K562 (cell line): Measurements from ENCODE around the gene ARHGAP33. TPM values are rescaled to one million over a fixed set of nuclear protein-coding genes. Genes with fewer than 3 reads are reported as not detected.

Source experiments
- ATAC-seq: fragments of 200-7000 bp; cut with Tn5 transposase; 3 replicates; pipeline ENCODE4 v1.9.1; 2020; ENCODE audit warnings: moderate library complexity
- BruUV-seq: library from RNA; stranded (reverse); fragments of 400-500 nt; replicated peaks from 2 replicates; lab custom pipeline; 2021; lab: Mats Ljungman, UMichigan
- CTCF ChIA-PET: fragments of 300-600 bp; formaldehyde crosslinking; extraction: SDS; loops from one replicate; lab custom pipeline; 2021; ENCODE audit warnings: low intra/inter-chr PET ratio; lab: Yijun Ruan, JAX
- POLR2A ChIA-PET: fragments of 300-600, 350-650 bp; sonication (Branson Sonifier 250); formaldehyde crosslinking; extraction: SDS; loops from one replicate; lab custom pipeline; 2021; ENCODE audit warnings: antibody characterized with exemption, inconsistent platforms; lab: Yijun Ruan, JAX
- DNase-seq, 4 experiments: peaks; one replicate each; pipeline versions ENCODE4 v3.0.0 to v3.0.0-alpha.2; 2011 to 2018; ENCODE audit warnings: low spot score in 3 of 4, mixed read lengths in 3 of 4; ENCODE audit errors: extremely low read depth in 1 of 4
- FAIRE-seq: peaks from 2 replicates; lab custom pipeline; 2011; peaks lifted over from hg19 to GRCh38; lab: Jason Lieb, UNC
- H2AFZ ChIP-seq: 2 replicates; pipeline ENCODE4 v1.6.0; 2011; ENCODE audit warnings: low read depth, low read length, control low read depth, inconsistent platforms
- H3K27ac ChIP-seq: fragments of 200-600 bp; 3 replicates; pipeline ENCODE4 v1.8.0; 2011; ENCODE audit warnings: low read depth, mild to moderate bottlenecking, control low read depth, inconsistent platforms, low read length, moderate library complexity, mixed read lengths; ENCODE audit errors: extremely low read depth
- H3K27me3 ChIP-seq, 2 experiments: fragments of 300-600 bp in 1 of 2; 2 replicates in 1 of 2; 3 replicates in 1 of 2; pipeline versions ENCODE4 v1.6.0 to v1.8.0; 2011; ENCODE audit warnings: inconsistent platforms in 2 of 2, low read length in 2 of 2, mild to moderate bottlenecking in 1 of 2, mixed read lengths in 1 of 2, moderate library complexity in 1 of 2; ENCODE audit not compliant: control insufficient read depth in 2 of 2, insufficient read depth in 2 of 2
- H3K36me3 ChIP-seq: fragments of 300-600 bp; 3 replicates; pipeline ENCODE4 v1.8.0; 2011; ENCODE audit warnings: mild to moderate bottlenecking, low read length, inconsistent platforms; ENCODE audit not compliant: control insufficient read depth, insufficient read depth
- H3K4me1 ChIP-seq, 2 experiments: fragments of 200-600 bp in 1 of 2; replicated peaks in 1 of 2; 2 replicates in 1 of 2; 3 replicates in 1 of 2; pipeline versions ENCODE4 v1.5.1 to v1.8.0; 2011; ENCODE audit warnings: inconsistent platforms in 2 of 2, low read length in 2 of 2, mild to moderate bottlenecking in 1 of 2, mixed read lengths in 1 of 2, moderate library complexity in 1 of 2; ENCODE audit not compliant: control insufficient read depth in 2 of 2, insufficient read depth in 2 of 2
- H3K4me2 ChIP-seq: 2 replicates; pipeline ENCODE4 v1.6.1; 2011; ENCODE audit warnings: low read length, control low read depth, inconsistent platforms, mixed read lengths; ENCODE audit not compliant: insufficient read depth
- H3K4me3 ChIP-seq: fragments of 200-600 bp; sonication (generic), shearing (Covaris generic); 2 replicates; pipeline ENCODE4 v1.5.1; 2016; ENCODE audit warnings: control low read depth, inconsistent platforms
- H3K79me2 ChIP-seq: fragments of 200-600 bp; 3 replicates; pipeline ENCODE4 v1.8.0; 2011; ENCODE audit warnings: low read length, inconsistent platforms; ENCODE audit not compliant: control insufficient read depth, insufficient read depth
- H3K9ac ChIP-seq, 2 experiments: 2 replicates each; pipeline versions ENCODE4 v1.6.0 to v1.6.1; 2011; ENCODE audit warnings: low read depth in 2 of 2, low read length in 2 of 2, control low read depth in 1 of 2, inconsistent platforms in 1 of 2, mild to moderate bottlenecking in 1 of 2, mixed read lengths in 1 of 2; ENCODE audit not compliant: insufficient read depth in 1 of 2
- H3K9me1 ChIP-seq: one replicate; pipeline ENCODE4 v1.6.0; 2011; ENCODE audit warnings: inconsistent platforms, mild to moderate bottlenecking, low read length, moderate library complexity; ENCODE audit not compliant: control insufficient read depth, insufficient read depth
- H3K9me3 ChIP-seq: replicated peaks from 2 replicates; pipeline ENCODE4 v1.5.1; 2011; ENCODE audit warnings: low read depth, low read length, inconsistent platforms; ENCODE audit not compliant: control insufficient read depth, insufficient read depth
- H4K20me1 ChIP-seq: replicated peaks from 2 replicates; pipeline ENCODE4 v1.6.1; 2011; ENCODE audit warnings: low read length, inconsistent platforms, mixed read lengths; ENCODE audit not compliant: control insufficient read depth, insufficient read depth
- MLLT1 ChIP-seq, 2 experiments: fragments of 450-650 bp; IDR thresholded peaks; 2 replicates each; pipeline ENCODE4 v1.6.1; 2016
- TCF3 ChIP-seq: sonication (generic); formaldehyde crosslinking; IDR thresholded peaks from 2 replicates; pipeline ENCODE4 v1.4.0; 2020; ENCODE audit warnings: mild to moderate bottlenecking, missing genetic modification reagents
- ZBTB33 ChIP-seq: sonication (generic); formaldehyde crosslinking; IDR thresholded peaks from 2 replicates; pipeline ENCODE4 v1.8.1; 2023; ENCODE audit warnings: mild to moderate bottlenecking, missing genetic modification reagents
- ZBTB7A ChIP-seq: IDR thresholded peaks from 2 replicates; pipeline ENCODE4 v1.6.1; 2011; ENCODE audit warnings: low read depth, mild to moderate bottlenecking, low read length, moderate library complexity, borderline replicate concordance; ENCODE audit not compliant: control insufficient read depth
- ZNF699 ChIP-seq: fragments of 250-450 bp; sonication (Bioruptor Pico); IDR thresholded peaks from 2 replicates; pipeline ENCODE4 v1.8.0; 2021; ENCODE audit warnings: mild to moderate bottlenecking, moderate library complexity; ENCODE audit not compliant: insufficient replicate concordance
- WGBS: fragments of 100-300 bp; shearing (Covaris generic); methylation state at CpG from one replicate; pipeline ENCODE4 v1.1.6; 2016; ENCODE audit warnings: low coverage, mixed read lengths; ENCODE audit not compliant: insufficient coverage; ENCODE audit errors: missing lambda C conversion rate; 5-methylcytosine and 5-hydroxymethylcytosine counted together
- in situ Hi-C: fragments of 300-500 bp; cut with MboI; formaldehyde crosslinking; loops from 4 replicates; pipeline ENCODE4 v1.15.0; 2018; ENCODE audit warnings: inconsistent platforms, mixed read lengths
- intact Hi-C: fragments of 100-400 bp; cut with micrococcal nuclease; formaldehyde crosslinking; loops from 2 replicates; pipeline ENCODE4 v1.14.2; 2022
- polyA plus RNA-seq, 8 experiments: library from polyadenylated mRNA; depleted of rRNA in 4 of 8; stranded (reverse) in 5 of 8; unstranded in 3 of 8; fragments of >200 nt; fragmentation: Nextera tagmentation in 2 of 8; fragmentation: Illumina TruSeq in 1 of 8; extraction: Ambion mirVana in 2 of 8; extraction: Trizol in 1 of 8; gene quantifications; 2 replicates each; pipeline versions ENCODE4 v1.2.1 to v1.2.3, GENCODE V29; 2011 to 2014; ENCODE audit warnings: inconsistent platforms in 1 of 8, missing spikeins in 1 of 8
- total RNA-seq, 7 experiments: library from RNA; depleted of rRNA in 6 of 7; stranded (reverse); fragments of >200 nt in 6 of 7; fragmentation: Illumina TruSeq in 2 of 7; extraction: Trizol in 2 of 7; gene quantifications; 2 replicates each; pipeline versions ENCODE4 v1.2.1 to v1.2.3, GENCODE V29; 2011 to 2021; ENCODE audit warnings: low replicate concordance in 1 of 7
- TF ChIP-seq, protein P1 (sequence below): IDR thresholded peaks from 3 replicates; pipeline ENCODE4 v1.6.1; 2011; ENCODE audit warnings: borderline replicate concordance, mild to moderate bottlenecking; ENCODE audit not compliant: insufficient read length, insufficient read depth
- TF ChIP-seq, protein P2 (sequence below): fragments of 250-450 bp; sonication (Bioruptor Pico); IDR thresholded peaks from 2 replicates; pipeline ENCODE4 v1.4.0; 2020; ENCODE audit warnings: mild to moderate bottlenecking

ARHGAP33 gene
- total and polyA plus RNA-seq, 9 of the 15 experiments (the other 6 are each of a cell fraction or from before 2014, with no cell fraction given), result 0.06 to 26.6 (median 1.6) TPM; not detected in 1

DNA sequence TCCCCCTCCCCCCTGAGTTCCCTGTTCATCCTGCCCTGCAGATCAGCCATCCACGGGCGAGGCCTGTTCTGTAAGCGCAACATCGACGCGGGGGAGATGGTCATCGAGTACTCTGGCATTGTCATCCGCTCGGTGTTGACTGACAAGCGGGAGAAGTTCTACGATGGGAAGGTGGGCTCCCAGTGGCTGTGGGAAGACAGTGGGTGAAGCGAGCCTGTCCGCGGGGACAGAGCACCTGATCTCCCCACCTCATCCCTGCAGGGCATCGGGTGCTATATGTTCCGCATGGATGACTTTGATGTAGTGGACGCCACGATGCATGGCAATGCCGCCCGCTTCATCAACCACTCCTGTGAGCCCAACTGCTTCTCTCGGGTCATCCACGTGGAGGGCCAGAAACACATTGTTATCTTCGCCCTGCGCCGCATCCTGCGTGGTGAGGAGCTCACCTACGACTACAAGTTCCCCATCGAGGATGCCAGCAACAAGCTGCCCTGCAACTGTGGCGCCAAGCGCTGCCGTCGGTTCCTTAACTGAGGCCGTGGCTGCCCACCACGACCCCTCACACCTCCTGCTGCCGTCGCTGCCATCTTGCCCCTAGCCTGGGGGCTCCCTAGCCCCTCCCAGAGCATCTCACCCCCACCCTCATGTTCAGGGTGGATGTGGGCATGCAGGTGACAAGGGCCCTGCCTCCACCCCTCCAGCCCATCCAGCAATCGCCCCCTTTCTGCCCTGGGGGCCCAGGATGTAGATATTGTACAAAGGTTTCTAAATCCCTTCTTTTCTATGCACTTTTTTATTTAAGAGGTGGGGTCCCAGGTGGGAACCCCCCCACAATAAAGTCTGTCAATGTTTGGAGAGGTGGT, 37.1 kb upstream of the ARHGAP33 start:
- H2AFZ ChIP-seq, result no peak overlapping the region
- TF ChIP-seq MLLT1 (IDR thresholded peaks at IDR 0.05), result peak in 1 of 2 experiments; percentile 55; a peak in 1 of 4 replicates
- TF ChIP-seq, protein P1, sequence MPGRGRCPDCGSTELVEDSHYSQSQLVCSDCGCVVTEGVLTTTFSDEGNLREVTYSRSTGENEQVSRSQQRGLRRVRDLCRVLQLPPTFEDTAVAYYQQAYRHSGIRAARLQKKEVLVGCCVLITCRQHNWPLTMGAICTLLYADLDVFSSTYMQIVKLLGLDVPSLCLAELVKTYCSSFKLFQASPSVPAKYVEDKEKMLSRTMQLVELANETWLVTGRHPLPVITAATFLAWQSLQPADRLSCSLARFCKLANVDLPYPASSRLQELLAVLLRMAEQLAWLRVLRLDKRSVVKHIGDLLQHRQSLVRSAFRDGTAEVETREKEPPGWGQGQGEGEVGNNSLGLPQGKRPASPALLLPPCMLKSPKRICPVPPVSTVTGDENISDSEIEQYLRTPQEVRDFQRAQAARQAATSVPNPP, result no peak
- no peak for TF ChIP-seq TCF3
- peak; percentile 23; the same call in 1 of the 2 replicates for TF ChIP-seq ZBTB33 (CRISPR knock-in tag)
- no peak for TF ChIP-seq ZNF699 (CRISPR knock-in tag)
- 0 out of 2 replicates have a peak, but pooled peaks have one; percentile 15 for TF ChIP-seq ZBTB7A
- TF ChIP-seq, protein P2, sequence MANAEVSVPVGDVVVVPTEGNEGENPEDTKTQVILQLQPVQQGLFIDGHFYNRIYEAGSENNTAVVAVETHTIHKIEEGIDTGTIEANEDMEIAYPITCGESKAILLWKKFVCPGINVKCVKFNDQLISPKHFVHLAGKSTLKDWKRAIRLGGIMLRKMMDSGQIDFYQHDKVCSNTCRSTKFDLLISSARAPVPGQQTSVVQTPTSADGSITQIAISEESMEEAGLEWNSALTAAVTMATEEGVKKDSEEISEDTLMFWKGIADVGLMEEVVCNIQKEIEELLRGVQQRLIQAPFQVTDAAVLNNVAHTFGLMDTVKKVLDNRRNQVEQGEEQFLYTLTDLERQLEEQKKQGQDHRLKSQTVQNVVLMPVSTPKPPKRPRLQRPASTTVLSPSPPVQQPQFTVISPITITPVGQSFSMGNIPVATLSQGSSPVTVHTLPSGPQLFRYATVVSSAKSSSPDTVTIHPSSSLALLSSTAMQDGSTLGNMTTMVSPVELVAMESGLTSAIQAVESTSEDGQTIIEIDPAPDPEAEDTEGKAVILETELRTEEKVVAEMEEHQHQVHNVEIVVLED (CRISPR knock-in tag), result no peak
- TF ChIP-seq, all 486 proteins: peak for 3
- H3K4me3 ChIP-seq, result no peak overlapping the region
- intact Hi-C loops (no loop called here), in situ Hi-C loops (no loop called here)
- DNase-seq (no peak), FAIRE-seq (no peak), ATAC-seq (no peak)
- TSS peak; percentile 47 for BruUV-seq
- peaks cover 70% of the 10 kb centered on the region; the same call in 2 of the 3 replicates for H3K36me3 ChIP-seq
- no peaks in the 10 kb centered on the region for H3K9me1 ChIP-seq
- 92% methylated on average over 36 of the region's 37 CpGs for WGBS
- peak overlapping the region in 1 of 2 experiments; percentile 21; a peak in 1 of 4 replicates for H3K9ac ChIP-seq
- H3K79me2 ChIP-seq, result no peaks in the 10 kb centered on the region; the same call in 2 of the 3 replicates
- H3K27me3 ChIP-seq, result no peaks in the 10 kb centered on the region
- CTCF ChIA-PET, result no interaction called here
- no peaks in the 10 kb centered on the region for H3K9me3 ChIP-seq
- no peak overlapping the region for H3K4me2 ChIP-seq
- H4K20me1 ChIP-seq, result no peaks in the 10 kb centered on the region
- POLR2A ChIA-PET, result interaction anchor here (1.4 to 2.7 kb wide), 3 partner anchors 10 to 18 kb away, joined by 5 to 19 read pairs (median 7); no protein-coding TSS in a partner anchor
- peaks cover 15 to 43% of the 10 kb centered on the region in 2 experiments; a peak in 4 of 5 replicates for H3K4me1 ChIP-seq
- H3K27ac ChIP-seq, result no peak overlapping the region
